ENCODE data around the gene HOXD10. TPM values are rescaled to one million over a fixed set of nuclear protein-coding genes. Genes with fewer than 3 reads are reported as not detected.

HOXD10 gene
- total and polyA plus RNA-seq, 7 donors = 0.23 to 46.0 (median 10.7) TPM

- no peak for DNase-seq
- TF ChIP-seq POLR2AphosphoS5 (IDR thresholded peaks at IDR 0.05) = no peak
- TF ChIP-seq POLR2A (IDR thresholded peaks at IDR 0.05) = no peak
- no peaks in the 10 kb centered on the region for H3K36me3 ChIP-seq
- peaks cover 11 to 95% (median 81%) of the 10 kb centered on the region in 3 donors for H3K27me3 ChIP-seq
- H3K4me3 ChIP-seq = peak overlapping the region in 2 of 4 donors; percentile 1 to 10
- H3K9me3 ChIP-seq = no peaks in the 10 kb centered on the region
- WGBS, 2 donors = 42 to 71% methylated on average over 4 of the region's 4 CpGs
- peaks cover 0 to 59% (median 44%) of the 10 kb centered on the region in 4 donors for H3K4me1 ChIP-seq
- intact Hi-C loops (cut with DNase I) = no loop called here
- H3K27ac ChIP-seq = peak overlapping the region in 2 of 4 donors; percentile 91 to 93
Observed at GRCh38 chr2:176131848-176132158, 15.2 kb downstream of the HOXD10 start.

GRCh38 chr2:176132205-176133171 is 15.9 kb downstream of the HOXD10 start:
- Histone ChIP-seq H3K9me3 (no peaks in the 10 kb centered on the region), H3K4me1 (peaks cover 0 to 57% (median 45%) of the 10 kb centered on the region in 4 donors), H3K36me3 (no peaks in the 10 kb centered on the region), H3K27ac (peak overlapping the region in 3 of 4 donors; percentile 4 to 87 (median 11)), H3K4me3 (peak overlapping the region in 2 of 4 donors; percentile 1 to 10), H3K27me3 (peaks cover 11 to 98% (median 84%) of the 10 kb centered on the region in 3 donors)
- 37 to 60% methylated on average over 33 of the region's 33 CpGs for WGBS, 2 donors
- DNase-seq = peak; percentile 46
- TF ChIP-seq POLR2A (IDR thresholded peaks at IDR 0.05) (no peak), EP300 (IDR thresholded peaks at IDR 0.05) (no peak), POLR2AphosphoS5 (IDR thresholded peaks at IDR 0.05) (peak in 2 of 4 donors; percentile 32 to 34)
- intact Hi-C loops (cut with DNase I) = no loop called here

- H3K9me3 ChIP-seq = no peaks in the 10 kb centered on the region
- H3K27ac ChIP-seq = peak overlapping the region in 2 of 4 donors; percentile 30 to 87
- H3K4me1 ChIP-seq = peaks cover 0 to 54% (median 42%) of the 10 kb centered on the region in 4 donors
- peak; percentile 55 for DNase-seq
- TF ChIP-seq CTCF (IDR thresholded peaks at IDR 0.05) (no peak), POLR2A (IDR thresholded peaks at IDR 0.05) (no peak), EP300 (IDR thresholded peaks at IDR 0.05) (no peak), POLR2AphosphoS5 (IDR thresholded peaks at IDR 0.05) (no peak)
- intact Hi-C loops (cut with DNase I) = no loop called here
- no peak overlapping the region for H3K4me3 ChIP-seq
- no peaks in the 10 kb centered on the region for H3K36me3 ChIP-seq
- H3K27me3 ChIP-seq = peaks cover 11 to 98% (median 83%) of the 10 kb centered on the region in 3 donors
Observed at GRCh38 chr2:176133389-176133788, 16.8 kb downstream of the HOXD10 start.

- TF ChIP-seq POLR2AphosphoS5 (IDR thresholded peaks at IDR 0.05) (no peak), EP300 (IDR thresholded peaks at IDR 0.05) (no peak), CTCF (IDR thresholded peaks at IDR 0.05) (no peak), POLR2A (IDR thresholded peaks at IDR 0.05) (no peak)
- H3K4me1 ChIP-seq = peaks cover 0 to 48% (median 36%) of the 10 kb centered on the region in 4 donors
- intact Hi-C loops (cut with DNase I) = no loop called here
Observed at GRCh38 chr2:176134035-176134434, 17.5 kb downstream of the HOXD10 start.

GRCh38 chr2:176135035-176135440 is 18.5 kb downstream of the HOXD10 start:
- peak overlapping the region in 1 of 4 donors; percentile 66 for H3K4me3 ChIP-seq
- H3K27me3 ChIP-seq = peaks cover 13 to 100% (median 85%) of the 10 kb centered on the region in 3 donors
- intact Hi-C loops (cut with DNase I) = loop anchor here (5.0 kb wide), 1 partner anchor 1012 kb away; no protein-coding TSS in a partner anchor
- no peaks in the 10 kb centered on the region for H3K9me3 ChIP-seq
- DNase-seq = peak; percentile 65
- H3K4me1 ChIP-seq = peaks cover 0 to 46% (median 38%) of the 10 kb centered on the region in 4 donors
- peak overlapping the region in 3 of 4 donors; percentile 73 to 87 (median 83) for H3K27ac ChIP-seq
- no peaks in the 10 kb centered on the region for H3K36me3 ChIP-seq
- TF ChIP-seq POLR2A (IDR thresholded peaks at IDR 0.05) (no peak), POLR2AphosphoS5 (IDR thresholded peaks at IDR 0.05) (no peak), EP300 (IDR thresholded peaks at IDR 0.05) (no peak), CTCF (IDR thresholded peaks at IDR 0.05) (no peak)

More at GRCh38 chr2:176134035-176134434, 17.5 kb downstream of the HOXD10 start:
- Histone ChIP-seq H3K27ac (peak overlapping the region in 2 of 4 donors; percentile 30 to 87), H3K36me3 (no peaks in the 10 kb centered on the region), H3K27me3 (peaks cover 11 to 98% (median 83%) of the 10 kb centered on the region in 3 donors), H3K9me3 (no peaks in the 10 kb centered on the region), H3K4me3 (no peak overlapping the region)
- DNase-seq = no peak
- WGBS, 2 donors = 78 to 85% methylated on average over 4 of the region's 4 CpGs
